ENCODE results near the gene SERPINA9.
"Not testable (repeated sequence)": the region's sequence is repeated elsewhere in the genome, so short reads cannot be mapped to it uniquely, and the experiment has no call there.

Gene SERPINA9, protein sequence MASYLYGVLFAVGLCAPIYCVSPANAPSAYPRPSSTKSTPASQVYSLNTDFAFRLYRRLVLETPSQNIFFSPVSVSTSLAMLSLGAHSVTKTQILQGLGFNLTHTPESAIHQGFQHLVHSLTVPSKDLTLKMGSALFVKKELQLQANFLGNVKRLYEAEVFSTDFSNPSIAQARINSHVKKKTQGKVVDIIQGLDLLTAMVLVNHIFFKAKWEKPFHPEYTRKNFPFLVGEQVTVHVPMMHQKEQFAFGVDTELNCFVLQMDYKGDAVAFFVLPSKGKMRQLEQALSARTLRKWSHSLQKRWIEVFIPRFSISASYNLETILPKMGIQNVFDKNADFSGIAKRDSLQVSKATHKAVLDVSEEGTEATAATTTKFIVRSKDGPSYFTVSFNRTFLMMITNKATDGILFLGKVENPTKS

DNA sequence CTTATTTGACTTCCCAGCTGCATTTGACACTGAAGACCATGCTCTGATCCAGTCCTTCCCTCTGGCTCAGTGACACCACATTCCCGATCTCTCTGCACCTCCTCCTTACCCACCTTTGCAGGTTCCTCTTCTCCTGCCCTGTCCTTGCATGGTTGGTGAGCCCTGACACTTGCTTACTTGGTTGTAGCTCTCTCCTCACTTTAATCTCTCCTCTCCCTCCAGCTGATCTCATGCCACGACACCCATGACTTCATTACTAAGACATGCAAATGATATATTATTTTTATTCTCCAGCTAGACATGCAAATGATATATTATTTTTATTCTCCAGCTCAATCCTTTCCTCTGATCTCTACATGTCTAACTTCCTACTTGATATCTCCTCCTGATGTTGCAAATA lies at the start of gene SERPINA9:
TSS of gene SERPINA9 (minus strand) at position 175 of the 400 bp plus-strand sequence. CDS start 6,357 bp downstream, outside the sequence.
- no peak for DNase-seq
- ATAC-seq, result no peak

GRCh38 chr14:94524093-94524492 lies 48.1 kb upstream of the SERPINA9 start:
- DNase-seq, result no peak
- ATAC-seq, result no peak

- ATAC-seq (no peak), DNase-seq (no peak)
Measured at GRCh38 chr14:94523265-94523664, 47.3 kb upstream of the SERPINA9 start.

GRCh38 chr14:94522115-94522724 lies 46.2 kb upstream of the SERPINA9 start:
- no peak for ATAC-seq
- no peak for DNase-seq

DNA sequence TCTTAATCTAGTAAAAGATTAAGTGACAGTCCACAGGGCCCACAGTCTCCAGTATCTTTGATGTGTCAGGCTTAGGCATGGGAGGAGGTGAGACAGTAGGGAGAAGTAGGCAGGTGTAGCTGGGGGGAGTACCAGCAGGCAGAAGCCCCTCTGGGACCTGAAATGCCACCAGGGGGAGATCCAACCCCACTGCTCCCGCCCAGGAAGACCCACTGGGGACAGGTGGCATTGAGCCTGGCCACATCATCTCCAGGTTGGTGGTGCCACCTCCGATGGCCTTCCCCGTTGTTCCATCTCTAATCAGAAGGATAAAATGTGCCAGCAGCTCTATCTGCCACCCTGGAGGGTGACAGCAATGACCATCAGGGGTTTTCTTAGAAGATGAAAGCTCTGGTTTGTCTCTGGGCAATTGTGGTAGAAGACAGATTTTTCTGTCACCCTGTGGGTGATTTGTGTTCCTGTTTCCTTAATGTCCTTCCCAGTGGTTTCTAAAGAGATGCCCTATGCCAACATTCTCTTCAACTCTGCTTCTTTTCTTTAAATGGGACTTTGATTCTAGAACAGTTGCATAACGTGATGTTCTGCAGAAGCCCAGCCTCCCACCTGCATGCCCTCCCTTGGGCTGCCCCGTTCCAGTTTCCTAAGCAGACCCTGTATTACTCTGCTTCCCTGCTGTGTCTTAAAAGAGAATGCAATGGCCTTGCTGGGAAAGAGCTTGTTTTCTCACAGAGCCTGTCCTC lies 45.5 kb upstream of the SERPINA9 start:
- DNase-seq (no peak), ATAC-seq (no peak)

DNA sequence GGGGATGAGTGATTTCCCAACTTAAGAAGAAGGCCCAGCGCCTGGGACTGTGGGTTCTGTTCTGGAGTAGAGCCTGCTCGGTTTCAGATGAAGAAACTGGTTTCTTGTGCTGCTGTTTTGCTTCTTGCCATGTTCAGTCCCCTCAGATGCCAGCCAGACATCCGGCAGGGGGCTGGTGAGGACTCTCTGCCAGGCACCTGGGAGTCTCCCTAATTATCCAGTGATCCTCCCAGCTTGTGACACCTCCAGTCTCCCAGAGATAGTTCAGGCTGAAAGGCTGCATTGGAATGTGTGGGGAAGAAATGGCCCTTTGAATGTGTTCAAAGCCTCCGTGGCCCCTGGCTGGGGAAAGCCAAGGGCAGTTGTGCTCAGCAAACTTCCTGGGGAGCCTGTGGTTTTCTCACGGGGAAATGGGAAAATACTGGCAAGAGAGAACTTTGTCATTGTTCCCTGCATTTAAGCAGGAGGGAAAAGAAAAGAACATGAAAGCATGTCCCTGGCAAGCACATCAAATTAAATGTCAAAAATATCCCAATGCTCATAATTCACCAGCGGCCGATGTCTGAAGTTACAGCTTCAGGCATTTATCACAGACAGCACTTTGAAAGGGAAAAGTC lies 41.8 kb upstream of the SERPINA9 start:
- no peak for DNase-seq
- no peak for ATAC-seq

GRCh38 chr14:94517248-94517640 lies 41.2 kb upstream of the SERPINA9 start:
- ATAC-seq (no peak), DNase-seq (no peak)

- ATAC-seq (no peak), DNase-seq (no peak)
Measured at GRCh38 chr14:94515856-94516255, 39.9 kb upstream of the SERPINA9 start.

GRCh38 chr14:94515426-94515825 lies 39.4 kb upstream of the SERPINA9 start:
- DNase-seq, result no peak
- ATAC-seq, result no peak

GRCh38 chr14:94514351-94514750 lies 38.4 kb upstream of the SERPINA9 start:
- ATAC-seq (no peak), DNase-seq (no peak)

DNA sequence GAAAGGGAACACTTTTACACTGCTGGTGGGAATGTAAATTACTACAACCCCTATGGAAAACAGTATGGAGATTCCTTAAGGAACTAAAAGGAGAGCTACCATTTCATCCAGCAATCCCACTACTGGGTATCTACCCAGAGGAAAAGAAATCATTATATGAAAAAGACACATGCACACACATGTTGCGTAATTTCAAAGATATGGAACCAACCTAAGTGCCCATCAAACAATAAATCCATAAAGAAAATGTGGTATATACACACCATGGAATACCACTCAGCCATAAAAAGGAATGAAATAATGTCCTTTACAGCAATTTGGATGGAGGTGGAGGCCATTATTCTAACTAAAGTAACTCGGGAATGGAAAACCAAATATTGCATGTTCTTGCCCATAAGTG lies 34.5 kb upstream of the SERPINA9 start:
- not testable (repeated sequence) for ATAC-seq

DNA sequence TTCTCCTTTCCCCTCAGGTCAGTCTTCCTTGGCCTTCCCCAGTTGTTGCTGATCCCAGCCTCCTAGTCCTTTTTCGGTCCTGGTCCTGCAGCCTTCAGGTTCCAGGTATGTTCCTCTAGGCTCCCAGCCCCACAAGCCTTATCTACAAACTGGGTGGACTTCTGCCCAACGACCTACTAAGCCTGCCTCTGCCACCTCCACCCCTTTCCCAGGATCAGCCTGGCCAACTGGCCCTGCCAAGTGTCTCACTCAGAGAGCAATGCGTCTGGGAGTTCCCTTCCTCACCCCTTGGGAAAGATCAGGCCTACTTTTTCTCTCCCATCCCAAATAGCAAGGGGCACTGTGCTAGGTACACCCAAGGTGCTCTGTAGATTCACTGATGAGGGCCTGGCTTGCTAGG lies 33.4 kb upstream of the SERPINA9 start, which contains the start of gene SERPINA12:
TSS of gene SERPINA12 (minus strand) at position 114 of the 400 bp plus-strand sequence. CDS start 11,072 bp downstream, outside the sequence.
- ATAC-seq, result no peak
- no peak for DNase-seq

More for the DNA sequence above, 34.5 kb upstream of the SERPINA9 start:
- DNase-seq, result not testable (repeated sequence)

GRCh38 chr14:94505641-94506040 lies 29.6 kb upstream of the SERPINA9 start:
- no peak for ATAC-seq
- DNase-seq, result no peak

GRCh38 chr14:94505206-94505605 lies 29.2 kb upstream of the SERPINA9 start:
- ATAC-seq, result no peak
- no peak for DNase-seq

- ATAC-seq (no peak), DNase-seq (no peak)
Measured at GRCh38 chr14:94501588-94502516, 25.9 kb upstream of the SERPINA9 start.

DNA sequence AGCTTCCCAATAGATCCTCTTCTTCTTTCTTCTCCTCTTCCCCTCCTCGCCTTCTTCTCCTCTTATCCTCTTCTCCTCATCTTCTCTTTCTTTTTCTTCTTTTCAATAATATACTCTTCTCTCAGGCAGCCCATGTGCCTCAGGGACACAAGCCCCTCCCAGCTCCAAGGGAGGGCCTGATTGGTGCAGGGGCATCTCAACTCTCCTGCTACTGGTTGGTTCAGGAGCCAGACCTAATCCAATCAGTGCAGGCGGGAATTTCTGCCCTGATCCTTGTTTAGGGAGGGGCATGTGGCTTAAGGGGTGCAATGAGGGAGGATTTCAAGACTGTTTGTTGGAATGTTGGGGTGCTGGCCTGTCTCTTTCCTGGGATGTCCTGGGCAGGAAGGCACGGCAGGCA lies 24.3 kb upstream of the SERPINA9 start:
- no peak for ATAC-seq
- DNase-seq, result no peak

DNA sequence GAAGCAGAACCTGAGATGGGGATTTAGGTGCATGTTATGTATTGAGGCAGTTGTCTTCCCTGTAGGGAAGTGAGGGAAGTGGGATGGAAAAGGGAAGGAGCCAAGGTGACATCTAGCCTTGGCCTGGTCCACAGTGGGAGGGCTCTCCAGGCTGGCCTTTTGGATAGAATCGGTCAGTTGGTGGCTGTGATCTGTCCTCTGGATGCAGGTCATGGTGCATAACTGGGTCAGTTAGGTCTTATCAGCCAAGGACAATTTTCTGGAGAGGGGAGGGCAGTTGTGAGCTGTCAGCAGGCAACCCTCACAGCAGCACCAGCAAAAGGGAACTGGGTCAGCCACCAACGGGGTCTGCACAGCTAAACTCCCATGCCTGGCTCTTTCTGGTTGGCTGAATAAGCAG lies 23.7 kb upstream of the SERPINA9 start:
- ATAC-seq (no peak), DNase-seq (no peak)

DNA sequence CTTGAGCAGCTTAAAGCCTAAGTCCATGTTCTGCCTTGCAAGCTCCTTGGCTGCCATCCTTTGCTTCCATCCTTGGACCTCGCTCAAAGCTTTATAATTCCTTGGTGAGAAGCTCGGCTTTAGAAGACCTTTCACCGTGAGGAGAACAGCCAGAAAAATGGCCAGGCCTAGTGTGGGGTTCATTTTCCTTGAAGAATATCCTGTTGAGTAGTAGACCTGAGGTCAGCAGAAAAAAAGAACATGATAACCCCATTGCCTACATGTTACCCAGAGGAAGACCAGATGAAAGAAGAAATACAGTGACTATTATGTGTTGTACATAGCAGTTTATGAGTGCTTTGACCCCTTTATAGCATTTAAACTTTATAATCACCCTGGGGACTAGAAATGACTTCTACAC lies 22.2 kb upstream of the SERPINA9 start:
- DNase-seq, result no peak
- no peak for ATAC-seq

DNA sequence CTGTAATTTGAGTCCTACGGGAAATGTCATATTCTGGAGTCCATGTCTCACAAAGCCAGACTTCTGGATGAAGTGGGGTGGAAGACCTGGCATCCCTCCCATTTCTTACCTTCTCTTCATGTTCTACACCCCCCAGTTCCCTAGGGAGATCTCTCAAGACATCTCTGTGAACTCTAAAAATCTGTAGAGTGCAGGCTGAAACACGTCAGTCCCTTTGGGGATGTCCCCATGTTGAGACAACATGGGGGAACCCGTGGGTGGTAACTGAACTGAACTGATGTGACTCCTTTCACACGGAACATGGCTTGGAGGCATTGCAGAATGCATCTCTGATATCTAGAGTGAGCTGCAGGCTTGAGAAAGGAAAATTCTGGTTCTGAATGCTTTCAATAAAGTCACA lies 18.1 kb upstream of the SERPINA9 start:
- DNase-seq (no peak), ATAC-seq (no peak)

DNA sequence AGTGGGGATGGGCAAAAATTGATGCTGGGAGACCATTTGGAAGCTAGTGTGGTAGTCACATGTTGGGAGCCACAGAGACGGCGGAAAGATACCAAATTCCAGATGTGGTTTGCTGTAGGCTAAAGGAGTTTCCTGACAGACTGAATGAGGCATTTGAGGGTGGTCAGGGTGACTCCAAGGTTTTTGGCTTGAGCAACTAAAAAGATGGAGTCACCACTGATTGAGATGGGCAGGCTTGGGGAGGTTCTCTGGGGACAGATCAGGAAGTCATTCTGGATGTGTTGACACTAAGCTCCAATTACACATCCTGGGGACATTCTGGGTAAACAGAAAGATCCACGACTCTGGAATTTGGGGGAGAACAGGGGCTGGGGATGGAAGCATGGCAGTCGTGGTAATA lies 15.5 kb upstream of the SERPINA9 start:
- ATAC-seq (no peak), DNase-seq (no peak)

DNA sequence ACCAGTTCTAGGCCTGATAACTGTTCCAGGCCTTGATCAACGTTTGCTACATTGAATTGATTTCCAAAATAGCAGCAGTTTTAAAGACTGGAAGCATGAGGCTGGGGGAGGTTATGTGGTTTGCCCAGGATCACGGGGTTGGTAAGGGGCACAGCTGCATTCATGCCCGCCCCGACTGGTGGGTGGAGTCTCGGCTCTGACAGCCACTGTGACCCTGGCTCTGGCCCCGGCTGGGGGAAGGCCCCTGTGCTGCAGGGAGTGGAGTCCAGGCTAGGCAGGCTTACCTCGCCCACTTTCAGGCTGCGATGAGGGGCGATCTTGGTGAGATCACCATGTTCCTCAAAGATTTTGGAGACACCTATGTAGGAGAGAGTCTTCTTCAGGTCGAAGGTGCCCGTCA lies 13.3 kb upstream of the SERPINA9 start:
- ATAC-seq (no peak), DNase-seq (no peak)

All from stimulated activated naive CD8-positive, alpha-beta T cell treated with anti-CD3 and anti-CD28 coated beads, Interleukin-15, Interleukin-2, amounts not matched to agents 100 U/mL and 50 U/mL, for 24 hours (primary cell).